Liver (tissue), 9 donors: ENCODE results near the gene ZAP70. TPM values are rescaled to one million over a fixed set of nuclear protein-coding genes. Genes with fewer than 3 reads are reported as not detected.

Experiments
- DNase-seq: peaks from one replicate; pipeline ENCODE4 v3.0.0-alpha.2; 2017; ENCODE audit warnings: low spot score
- H3K27ac ChIP-seq, 2 donors: one replicate each; pipeline ENCODE4 v1.7.0; 2013; ENCODE audit warnings: inconsistent platforms in 2 of 2, low read length in 2 of 2, control low read depth in 1 of 2, low read depth in 1 of 2, mild to moderate bottlenecking in 1 of 2
- H3K27me3 ChIP-seq, 4 donors: one replicate each; pipeline versions ENCODE4 v1.6.1 to v1.7.0; 2013; ENCODE audit warnings: low read length in 3 of 4, inconsistent platforms in 1 of 4, mild to moderate bottlenecking in 1 of 4, moderate library complexity in 1 of 4; ENCODE audit not compliant: control insufficient read depth in 4 of 4, insufficient read depth in 4 of 4
- H3K36me3 ChIP-seq, 4 donors: one replicate each; pipeline versions ENCODE4 v1.6.1 to v1.7.0; 2013; ENCODE audit warnings: low read length in 3 of 4, mild to moderate bottlenecking in 3 of 4, low read depth in 1 of 4, moderate library complexity in 1 of 4; ENCODE audit not compliant: control insufficient read depth in 4 of 4, insufficient read depth in 3 of 4
- H3K4me1 ChIP-seq, 4 donors: one replicate each; pipeline versions ENCODE4 v1.6.1 to v1.7.0; 2013; ENCODE audit warnings: low read length in 3 of 4, mild to moderate bottlenecking in 3 of 4, moderate library complexity in 1 of 4; ENCODE audit not compliant: control insufficient read depth in 4 of 4, insufficient read depth in 4 of 4
- H3K4me3 ChIP-seq, 3 donors: one replicate each; pipeline versions ENCODE4 v1.6.1 to v1.7.0; 2013; ENCODE audit warnings: low read length in 3 of 3, control low read depth in 1 of 3, low read depth in 1 of 3, mild to moderate bottlenecking in 1 of 3
- H3K9ac ChIP-seq, 2 donors: one replicate each; pipeline ENCODE4 v1.7.0; 2013; ENCODE audit warnings: low read length in 2 of 2, mild to moderate bottlenecking in 2 of 2, moderate library complexity in 2 of 2, control low read depth in 1 of 2, low read depth in 1 of 2
- H3K9me3 ChIP-seq, 4 donors: one replicate each; pipeline versions ENCODE4 v1.6.1 to v1.7.0; 2013; ENCODE audit warnings: low read length in 3 of 4; ENCODE audit not compliant: control insufficient read depth in 4 of 4
- CTCF ChIP-seq: fragments of 150-350 bp; IDR thresholded peaks from 2 replicates; pipeline ENCODE4 v1.5.1; 2017; ENCODE audit warnings: improper control_type of control experiment, low read depth, low read length; ENCODE audit not compliant: missing input control
- EGR1 ChIP-seq, 2 donors: IDR thresholded peaks; 2 replicates each; pipeline ENCODE4 v1.6.1; 2016 to 2018; ENCODE audit warnings: antibody characterized with exemption in 2 of 2, low read depth in 2 of 2
- FOXA1 ChIP-seq: IDR thresholded peaks from 2 replicates; pipeline ENCODE4 v1.6.1; 2016; ENCODE audit warnings: antibody characterized with exemption
- FOXA2 ChIP-seq: IDR thresholded peaks from 2 replicates; pipeline ENCODE4 v1.6.1; 2016; ENCODE audit warnings: antibody characterized with exemption
- GABPA ChIP-seq, 2 donors: IDR thresholded peaks in 1 of 2; conservative IDR thresholded peaks in 1 of 2; 2 replicates each; pipeline ENCODE4 v1.6.1; 2016; ENCODE audit warnings: antibody characterized with exemption in 2 of 2, mild to moderate bottlenecking in 1 of 2, moderate library complexity in 1 of 2
- HNF4A ChIP-seq, 2 donors: conservative IDR thresholded peaks; 2 replicates each; pipeline ENCODE4 v1.6.1; 2016; ENCODE audit warnings: antibody characterized with exemption in 2 of 2, mild to moderate bottlenecking in 2 of 2
- JUND ChIP-seq, 2 donors: IDR thresholded peaks; 2 replicates each; pipeline ENCODE4 v1.6.1; 2016; ENCODE audit warnings: antibody characterized with exemption in 2 of 2
- NR2F2 ChIP-seq: IDR thresholded peaks from 2 replicates; pipeline ENCODE4 v1.6.1; 2016; ENCODE audit warnings: antibody characterized with exemption
- RAD21 ChIP-seq, 2 donors: IDR thresholded peaks; 2 replicates each; pipeline ENCODE4 v1.6.1; 2016; ENCODE audit warnings: antibody characterized with exemption in 2 of 2, mild to moderate bottlenecking in 2 of 2
- RXRA ChIP-seq, 2 donors: IDR thresholded peaks; 2 replicates each; pipeline ENCODE4 v1.6.1; 2017 to 2018; ENCODE audit warnings: antibody characterized with exemption in 2 of 2, mild to moderate bottlenecking in 1 of 2
- SP1 ChIP-seq: IDR thresholded peaks from 2 replicates; pipeline ENCODE4 v1.6.1; 2018; ENCODE audit warnings: antibody characterized with exemption, mild to moderate bottlenecking
- TAF1 ChIP-seq: conservative IDR thresholded peaks from 2 replicates; pipeline ENCODE4 v1.6.1; 2016; ENCODE audit warnings: antibody characterized with exemption, mild to moderate bottlenecking
- YY1 ChIP-seq: IDR thresholded peaks from 2 replicates; pipeline ENCODE4 v1.6.1; 2016; ENCODE audit warnings: antibody characterized with exemption, mild to moderate bottlenecking
- ZBTB33 ChIP-seq: IDR thresholded peaks from 2 replicates; pipeline ENCODE4 v1.6.1; 2016; ENCODE audit warnings: antibody characterized with exemption
- WGBS: extraction: QIAGEN DNeasy Blood & Tissue Kit; methylation state at CpG from one replicate; pipeline ENCODE4 v1.1.7; 2013; 5-methylcytosine and 5-hydroxymethylcytosine counted together
- polyA plus RNA-seq, 2 donors: library from polyadenylated mRNA; stranded (reverse) in 1 of 2; unstranded in 1 of 2; fragments of 200-250 nt in 1 of 2; fragments of >200 nt in 1 of 2; fragmentation: Nextera tagmentation in 1 of 2; extraction: Ambion mirVana in 1 of 2; gene quantifications; one replicate each; pipeline versions ENCODE4 v1.2.1 to v1.2.3, GENCODE V29; 2013 to 2015
- total RNA-seq, 2 donors: library from RNA; depleted of rRNA; stranded (reverse); fragments of >200 nt; gene quantifications; one replicate each; pipeline ENCODE4 v1.2.3, GENCODE V29; 2014
- TF ChIP-seq, protein P1 (sequence below): IDR thresholded peaks from 2 replicates; pipeline ENCODE4 v1.6.1; 2016; ENCODE audit warnings: antibody characterized with exemption, mild to moderate bottlenecking
- TF ChIP-seq, protein P2 (sequence below): IDR thresholded peaks from 2 replicates; pipeline ENCODE4 v1.6.1; 2016; ENCODE audit warnings: antibody characterized with exemption
- TF ChIP-seq, protein P3 (sequence below): IDR thresholded peaks from 2 replicates; pipeline ENCODE4 v1.6.1; 2016; ENCODE audit warnings: antibody characterized with exemption
- donor health status: healthy.
- donor health status: healthy.
- donor health status: healthy.
- donor health status: healthy.
- donor health status: healthy.

The ZAP70 gene
- total and polyA plus RNA-seq, 4 donors, result 1.2 to 4.9 (median 1.4) TPM

DNA sequence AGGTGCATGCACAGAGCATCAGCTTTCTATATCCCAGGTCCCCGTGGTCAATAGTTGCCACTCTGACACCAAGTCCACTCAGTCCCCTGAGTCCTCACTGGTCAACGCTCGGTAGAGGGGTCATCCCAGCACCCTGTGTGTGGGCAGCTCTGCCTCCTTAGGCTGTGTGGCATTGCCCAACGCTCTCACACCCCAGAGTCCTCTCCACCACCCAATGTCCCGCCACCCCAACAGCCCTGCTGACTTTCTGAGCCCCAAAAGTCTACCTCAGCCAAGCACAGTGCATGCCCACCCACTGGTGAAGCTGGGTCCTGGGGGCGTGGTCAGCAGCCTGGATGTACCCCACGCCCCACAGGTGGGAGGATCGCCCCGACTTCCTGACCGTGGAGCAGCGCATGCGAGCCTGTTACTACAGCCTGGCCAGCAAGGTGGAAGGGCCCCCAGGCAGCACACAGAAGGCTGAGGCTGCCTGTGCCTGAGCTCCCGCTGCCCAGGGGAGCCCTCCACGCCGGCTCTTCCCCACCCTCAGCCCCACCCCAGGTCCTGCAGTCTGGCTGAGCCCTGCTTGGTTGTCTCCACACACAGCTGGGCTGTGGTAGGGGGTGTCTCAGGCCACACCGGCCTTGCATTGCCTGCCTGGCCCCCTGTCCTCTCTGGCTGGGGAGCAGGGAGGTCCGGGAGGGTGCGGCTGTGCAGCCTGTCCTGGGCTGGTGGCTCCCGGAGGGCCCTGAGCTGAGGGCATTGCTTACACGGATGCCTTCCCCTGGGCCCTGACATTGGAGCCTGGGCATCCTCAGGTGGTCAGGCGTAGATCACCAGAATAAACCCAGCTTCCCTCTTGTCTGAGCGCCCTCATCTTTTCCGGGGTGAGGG, 25.9 kb downstream of the ZAP70 start:
- TF ChIP-seq NR2F2 (no peak), EGR1 (IDR thresholded peaks at IDR 0.05; ENCODE audit: low read depth in 2 of 2) (no peak), CTCF (no peak), HNF4A (conservative IDR thresholded peaks at IDR 0.05) (no peak), GABPA (IDR thresholded peaks at IDR 0.05 in 1 of 2, conservative IDR thresholded peaks at IDR 0.05 in 1 of 2) (no peak), TAF1 (no peak), RXRA (IDR thresholded peaks at IDR 0.05) (no peak), FOXA2 (no peak), RAD21 (IDR thresholded peaks at IDR 0.05) (no peak), YY1 (no peak), SP1 (no peak), FOXA1 (no peak), ZBTB33 (no peak), JUND (IDR thresholded peaks at IDR 0.05) (no peak)
- TF ChIP-seq, protein P1, sequence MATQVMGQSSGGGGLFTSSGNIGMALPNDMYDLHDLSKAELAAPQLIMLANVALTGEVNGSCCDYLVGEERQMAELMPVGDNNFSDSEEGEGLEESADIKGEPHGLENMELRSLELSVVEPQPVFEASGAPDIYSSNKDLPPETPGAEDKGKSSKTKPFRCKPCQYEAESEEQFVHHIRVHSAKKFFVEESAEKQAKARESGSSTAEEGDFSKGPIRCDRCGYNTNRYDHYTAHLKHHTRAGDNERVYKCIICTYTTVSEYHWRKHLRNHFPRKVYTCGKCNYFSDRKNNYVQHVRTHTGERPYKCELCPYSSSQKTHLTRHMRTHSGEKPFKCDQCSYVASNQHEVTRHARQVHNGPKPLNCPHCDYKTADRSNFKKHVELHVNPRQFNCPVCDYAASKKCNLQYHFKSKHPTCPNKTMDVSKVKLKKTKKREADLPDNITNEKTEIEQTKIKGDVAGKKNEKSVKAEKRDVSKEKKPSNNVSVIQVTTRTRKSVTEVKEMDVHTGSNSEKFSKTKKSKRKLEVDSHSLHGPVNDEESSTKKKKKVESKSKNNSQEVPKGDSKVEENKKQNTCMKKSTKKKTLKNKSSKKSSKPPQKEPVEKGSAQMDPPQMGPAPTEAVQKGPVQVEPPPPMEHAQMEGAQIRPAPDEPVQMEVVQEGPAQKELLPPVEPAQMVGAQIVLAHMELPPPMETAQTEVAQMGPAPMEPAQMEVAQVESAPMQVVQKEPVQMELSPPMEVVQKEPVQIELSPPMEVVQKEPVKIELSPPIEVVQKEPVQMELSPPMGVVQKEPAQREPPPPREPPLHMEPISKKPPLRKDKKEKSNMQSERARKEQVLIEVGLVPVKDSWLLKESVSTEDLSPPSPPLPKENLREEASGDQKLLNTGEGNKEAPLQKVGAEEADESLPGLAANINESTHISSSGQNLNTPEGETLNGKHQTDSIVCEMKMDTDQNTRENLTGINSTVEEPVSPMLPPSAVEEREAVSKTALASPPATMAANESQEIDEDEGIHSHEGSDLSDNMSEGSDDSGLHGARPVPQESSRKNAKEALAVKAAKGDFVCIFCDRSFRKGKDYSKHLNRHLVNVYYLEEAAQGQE, result no peak
- TF ChIP-seq, protein P2, sequence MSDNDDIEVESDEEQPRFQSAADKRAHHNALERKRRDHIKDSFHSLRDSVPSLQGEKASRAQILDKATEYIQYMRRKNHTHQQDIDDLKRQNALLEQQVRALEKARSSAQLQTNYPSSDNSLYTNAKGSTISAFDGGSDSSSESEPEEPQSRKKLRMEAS, result no peak
- TF ChIP-seq, protein P3, sequence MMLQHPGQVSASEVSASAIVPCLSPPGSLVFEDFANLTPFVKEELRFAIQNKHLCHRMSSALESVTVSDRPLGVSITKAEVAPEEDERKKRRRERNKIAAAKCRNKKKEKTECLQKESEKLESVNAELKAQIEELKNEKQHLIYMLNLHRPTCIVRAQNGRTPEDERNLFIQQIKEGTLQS, result no peak
- H3K27ac ChIP-seq, result no peak overlapping the region
- 88% methylated on average over 23 of the region's 23 CpGs for WGBS
- H3K9ac ChIP-seq, result no peak overlapping the region
- no peaks in the 10 kb centered on the region for H3K27me3 ChIP-seq
- H3K36me3 ChIP-seq, result no peaks in the 10 kb centered on the region
- H3K4me3 ChIP-seq, result no peak overlapping the region
- no peak for DNase-seq
- no peaks in the 10 kb centered on the region for H3K4me1 ChIP-seq
- H3K9me3 ChIP-seq, result no peaks in the 10 kb centered on the region
